ENCODE results near the gene NAA50. TPM values are rescaled to one million over a fixed set of nuclear protein-coding genes. Genes with fewer than 3 reads are reported as not detected.
A peak's percentile ranks its signal among the peaks of the same experiment; 100 is the strongest.

The NAA50 gene
- total RNA-seq, 1 experiment from 2014 or later = 268 TPM

DNA sequence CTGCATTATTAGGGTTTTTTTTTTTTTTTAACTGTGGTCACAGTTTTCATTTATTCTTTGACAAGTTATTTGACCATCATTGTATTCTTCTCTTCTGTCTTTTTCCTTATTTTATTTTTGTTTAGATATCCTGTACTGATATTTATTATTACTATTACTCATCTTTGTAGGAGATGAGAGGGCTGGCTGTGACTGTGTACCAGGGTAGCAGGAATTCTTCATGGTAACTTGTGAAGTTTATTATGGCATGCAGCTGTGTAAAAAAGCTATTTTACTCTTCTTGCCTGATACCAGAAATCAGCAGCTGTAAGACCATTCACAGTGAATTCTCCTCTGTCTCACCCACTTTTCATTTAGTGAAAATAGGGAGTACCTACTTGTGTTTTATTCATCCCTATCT lies 45.3 kb upstream of the NAA50 start:
- intact Hi-C loops (cut with micrococcal nuclease; ENCODE audit: unreplicated experiment) = no loop called here
- CTCF ChIA-PET = no interaction called here
- POLR2A ChIA-PET (ENCODE audit: low non-redundant PET) = no interaction called here

DNA sequence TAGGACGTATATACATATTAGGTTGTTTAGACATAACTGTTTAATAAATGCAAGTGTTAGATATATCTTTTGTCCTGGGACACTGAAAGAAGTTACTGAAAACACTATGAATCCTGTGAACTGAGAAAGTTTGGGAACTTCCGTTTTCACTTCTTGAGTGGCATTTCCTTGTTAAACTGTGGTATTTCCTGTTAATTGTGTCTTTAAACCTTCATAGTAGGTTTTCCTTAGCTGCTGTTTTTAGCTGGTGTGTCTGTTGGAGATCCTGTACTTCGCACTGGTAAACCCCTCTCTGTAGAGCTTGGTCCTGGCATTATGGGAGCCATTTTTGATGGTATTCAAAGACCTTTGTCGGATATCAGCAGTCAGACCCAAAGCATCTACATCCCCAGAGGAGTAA lies 37.9 kb upstream of the NAA50 start:
- no peaks in the 10 kb centered on the region for H3K9me3 ChIP-seq (ENCODE audit: low read depth, low read length, poor library complexity, severe bottlenecking)
- no peaks in the 10 kb centered on the region for H3K27me3 ChIP-seq (replicated peaks; ENCODE audit: insufficient read depth, low read depth, low read length, poor library complexity)
- no peak for TF ChIP-seq EZH2 (IDR thresholded peaks at IDR 0.05; ENCODE audit: borderline replicate concordance, low read depth, low read length, poor library complexity, severe bottlenecking)
- TF ChIP-seq, protein P1, sequence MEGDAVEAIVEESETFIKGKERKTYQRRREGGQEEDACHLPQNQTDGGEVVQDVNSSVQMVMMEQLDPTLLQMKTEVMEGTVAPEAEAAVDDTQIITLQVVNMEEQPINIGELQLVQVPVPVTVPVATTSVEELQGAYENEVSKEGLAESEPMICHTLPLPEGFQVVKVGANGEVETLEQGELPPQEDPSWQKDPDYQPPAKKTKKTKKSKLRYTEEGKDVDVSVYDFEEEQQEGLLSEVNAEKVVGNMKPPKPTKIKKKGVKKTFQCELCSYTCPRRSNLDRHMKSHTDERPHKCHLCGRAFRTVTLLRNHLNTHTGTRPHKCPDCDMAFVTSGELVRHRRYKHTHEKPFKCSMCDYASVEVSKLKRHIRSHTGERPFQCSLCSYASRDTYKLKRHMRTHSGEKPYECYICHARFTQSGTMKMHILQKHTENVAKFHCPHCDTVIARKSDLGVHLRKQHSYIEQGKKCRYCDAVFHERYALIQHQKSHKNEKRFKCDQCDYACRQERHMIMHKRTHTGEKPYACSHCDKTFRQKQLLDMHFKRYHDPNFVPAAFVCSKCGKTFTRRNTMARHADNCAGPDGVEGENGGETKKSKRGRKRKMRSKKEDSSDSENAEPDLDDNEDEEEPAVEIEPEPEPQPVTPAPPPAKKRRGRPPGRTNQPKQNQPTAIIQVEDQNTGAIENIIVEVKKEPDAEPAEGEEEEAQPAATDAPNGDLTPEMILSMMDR (conservative IDR thresholded peaks at IDR 0.05; ENCODE audit: low read depth, low read length) = no peak
- H3K27ac ChIP-seq (ENCODE audit: low read depth, low read length, poor library complexity, severe bottlenecking) = peak overlapping the region; percentile 90
- H3K4me1 ChIP-seq (ENCODE audit: insufficient read depth, low read length, poor library complexity, severe bottlenecking) = peaks cover 44% of the 10 kb centered on the region
- no TSS peak for BruUV-seq (replicated peaks)
- peak; percentile 94 for DNase-seq (ENCODE audit: low spot score)
- H3K36me3 ChIP-seq (ENCODE audit: insufficient read depth, low read length, poor library complexity, severe bottlenecking) = no peaks in the 10 kb centered on the region
- intact Hi-C loops (cut with micrococcal nuclease; ENCODE audit: unreplicated experiment) = loop anchor here (5.0 kb wide), 1 partner anchor 37 kb away; the partner anchor contains the start of genes ATP6V1A and NAA50
- ChIA-PET CTCF (interaction anchor here (1.4 kb wide), 1 partner anchor 39 kb away, joined by 4 read pairs; no protein-coding TSS in a partner anchor), POLR2A (ENCODE audit: low non-redundant PET) (no interaction called here)
- H3K4me3 ChIP-seq (ENCODE audit: low read depth, low read length, poor library complexity, severe bottlenecking) = peak overlapping the region; percentile 22

More for the DNA sequence above, 45.3 kb upstream of the NAA50 start:
- TF ChIP-seq, protein P1 (conservative IDR thresholded peaks at IDR 0.05; ENCODE audit: low read depth, low read length) = no peak
- Histone ChIP-seq H3K9me3 (ENCODE audit: low read depth, low read length, poor library complexity, severe bottlenecking) (no peaks in the 10 kb centered on the region), H3K27ac (ENCODE audit: low read depth, low read length, poor library complexity, severe bottlenecking) (no peak overlapping the region), H3K27me3 (replicated peaks; ENCODE audit: insufficient read depth, low read depth, low read length, poor library complexity) (no peaks in the 10 kb centered on the region), H3K4me3 (ENCODE audit: low read depth, low read length, poor library complexity, severe bottlenecking) (no peak overlapping the region), H3K36me3 (ENCODE audit: insufficient read depth, low read length, poor library complexity, severe bottlenecking) (peaks cover 4% of the 10 kb centered on the region), H3K4me1 (ENCODE audit: insufficient read depth, low read length, poor library complexity, severe bottlenecking) (peaks cover 18% of the 10 kb centered on the region)
- DNase-seq (ENCODE audit: low spot score) = no peak
- BruUV-seq (replicated peaks) = no TSS peak

DNA sequence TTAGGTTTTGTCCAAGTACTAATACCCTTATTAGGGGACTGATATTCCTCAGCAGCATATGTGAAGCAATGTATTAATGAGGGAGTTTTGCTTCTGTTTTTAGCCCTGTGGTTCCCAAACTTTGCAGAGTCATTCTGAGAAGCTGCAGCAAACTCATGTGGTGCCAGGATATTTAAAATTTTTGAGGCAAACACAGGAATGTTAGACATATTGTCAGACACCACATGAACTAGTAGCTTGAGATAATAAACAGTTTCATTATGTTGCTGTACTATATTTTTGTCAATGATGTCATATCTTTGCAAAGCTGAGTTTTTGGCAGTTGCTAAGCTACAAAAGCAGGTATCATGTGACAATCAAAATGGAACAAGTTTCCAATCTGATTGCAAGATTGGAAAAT lies 37.4 kb upstream of the NAA50 start:
- Histone ChIP-seq H3K4me3 (ENCODE audit: low read depth, low read length, poor library complexity, severe bottlenecking) (peak overlapping the region; percentile 22), H3K27ac (ENCODE audit: low read depth, low read length, poor library complexity, severe bottlenecking) (peak overlapping the region; percentile 90), H3K36me3 (ENCODE audit: insufficient read depth, low read length, poor library complexity, severe bottlenecking) (no peaks in the 10 kb centered on the region), H3K4me1 (ENCODE audit: insufficient read depth, low read length, poor library complexity, severe bottlenecking) (peaks cover 41% of the 10 kb centered on the region), H3K9me3 (ENCODE audit: low read depth, low read length, poor library complexity, severe bottlenecking) (no peaks in the 10 kb centered on the region), H3K27me3 (replicated peaks; ENCODE audit: insufficient read depth, low read depth, low read length, poor library complexity) (no peaks in the 10 kb centered on the region)
- intact Hi-C loops (cut with micrococcal nuclease; ENCODE audit: unreplicated experiment) = loop anchor here (5.0 kb wide), 1 partner anchor 36 kb away; the partner anchor contains the start of genes ATP6V1A and NAA50
- CTCF ChIA-PET = interaction anchor here (0.6 to 1.4 kb wide), 3 partner anchors 37 to 55 kb away, joined by 4 to 6 read pairs (median 5); no protein-coding TSS in a partner anchor
- POLR2A ChIA-PET (ENCODE audit: low non-redundant PET) = no interaction called here
- TF ChIP-seq EZH2 (IDR thresholded peaks at IDR 0.05; ENCODE audit: borderline replicate concordance, low read depth, low read length, poor library complexity, severe bottlenecking) = no peak
- TF ChIP-seq, protein P1 (conservative IDR thresholded peaks at IDR 0.05; ENCODE audit: low read depth, low read length) = no peak
- BruUV-seq (replicated peaks) = no TSS peak
- DNase-seq (ENCODE audit: low spot score) = peak; percentile 78
